Mucosa of descending colon (tissue), 3 donors: ENCODE measurements around the gene DSCAM. TPM values are rescaled to one million over a fixed set of nuclear protein-coding genes. Genes with fewer than 3 reads are reported as not detected.

Source experiments
- ATAC-seq: fragments of 200-7000 bp; cut with Tn5 transposase; one replicate; pipeline ENCODE4 v1.9.1; 2020; ENCODE audit warnings: mild to moderate bottlenecking, moderate library complexity
- DNase-seq, 3 donors: peaks; one replicate each; pipeline ENCODE4 v3.0.0-alpha.2; 2020
- H3K36me3 ChIP-seq: fragments of 200-600 bp; one replicate; pipeline ENCODE4 v1.8.0; 2021; ENCODE audit warnings: low read depth, mild to moderate bottlenecking
- H3K4me1 ChIP-seq: fragments of 200-600 bp; one replicate; pipeline ENCODE4 v1.8.0; 2021; ENCODE audit warnings: low read depth, mild to moderate bottlenecking
- H3K4me3 ChIP-seq: fragments of 200-600 bp; one replicate; pipeline ENCODE4 v1.8.0; 2021; ENCODE audit warnings: mild to moderate bottlenecking
- H3K9me3 ChIP-seq: fragments of 200-600 bp; one replicate; pipeline ENCODE4 v1.8.0; 2021; ENCODE audit warnings: mild to moderate bottlenecking
- intact Hi-C, 2 donors: fragments of 100-400 bp; cut with DNase I in 1 of 2; cut with micrococcal nuclease in 1 of 2; formaldehyde crosslinking; loops; one replicate each; pipeline versions ENCODE4 v1.11.0 to v1.11.1; 2022; cut with DNase I, micrococcal nuclease
- total RNA-seq, 3 donors: library from RNA; stranded (reverse); fragmentation: NEBNext Ultra II Directional in 2 of 3; extraction: Animal tissue kit (Norgen Biotek cat#: 25700) in 2 of 3; gene quantifications; one replicate each; pipeline versions ENCODE4 v1.2.1 to v1.2.4, GENCODE V29; 2021 to 2023
- TF ChIP-seq, protein P1 (sequence below): fragments of 200-600 bp; IDR thresholded peaks from one replicate; pipeline ENCODE4 v1.8.0; 2022; ENCODE audit warnings: antibody characterized with exemption, mild to moderate bottlenecking
- donor health status: DM: no; HTN: no; CAD: no; lungs with moderate emphysema.
- donor health status: DM: no; HTN: no; CAD: no.
- donor health status: DM: no; HTN: yes; CAD: no.

Gene DSCAM
- total RNA-seq, 3 donors from 2014 or later: 0.35 TPM; not detected in 2

DNA sequence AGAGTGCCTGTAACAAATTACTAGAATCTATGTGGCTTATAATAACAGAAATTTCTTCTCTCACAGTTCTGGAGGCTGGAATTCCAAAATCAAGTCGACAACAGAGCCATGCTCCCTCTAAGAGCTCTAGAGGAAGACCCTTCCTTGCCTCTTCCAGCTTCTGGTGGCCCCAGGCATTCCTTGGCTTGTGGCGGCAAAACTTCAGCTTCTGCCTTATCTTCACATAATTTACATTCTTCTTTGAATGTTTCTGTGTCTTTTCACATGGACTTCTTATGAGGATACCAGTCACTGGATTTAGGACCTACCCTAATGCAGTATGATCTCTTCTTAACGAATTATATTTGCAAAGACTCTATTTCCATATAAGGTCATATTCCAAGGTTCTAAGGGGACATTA is 655.3 kb downstream of the DSCAM start:
- H3K4me3 ChIP-seq: no peak overlapping the region
- intact Hi-C loops: no loop called here
- DNase-seq (no peak), ATAC-seq (no peak)
- TF ChIP-seq, protein P1, sequence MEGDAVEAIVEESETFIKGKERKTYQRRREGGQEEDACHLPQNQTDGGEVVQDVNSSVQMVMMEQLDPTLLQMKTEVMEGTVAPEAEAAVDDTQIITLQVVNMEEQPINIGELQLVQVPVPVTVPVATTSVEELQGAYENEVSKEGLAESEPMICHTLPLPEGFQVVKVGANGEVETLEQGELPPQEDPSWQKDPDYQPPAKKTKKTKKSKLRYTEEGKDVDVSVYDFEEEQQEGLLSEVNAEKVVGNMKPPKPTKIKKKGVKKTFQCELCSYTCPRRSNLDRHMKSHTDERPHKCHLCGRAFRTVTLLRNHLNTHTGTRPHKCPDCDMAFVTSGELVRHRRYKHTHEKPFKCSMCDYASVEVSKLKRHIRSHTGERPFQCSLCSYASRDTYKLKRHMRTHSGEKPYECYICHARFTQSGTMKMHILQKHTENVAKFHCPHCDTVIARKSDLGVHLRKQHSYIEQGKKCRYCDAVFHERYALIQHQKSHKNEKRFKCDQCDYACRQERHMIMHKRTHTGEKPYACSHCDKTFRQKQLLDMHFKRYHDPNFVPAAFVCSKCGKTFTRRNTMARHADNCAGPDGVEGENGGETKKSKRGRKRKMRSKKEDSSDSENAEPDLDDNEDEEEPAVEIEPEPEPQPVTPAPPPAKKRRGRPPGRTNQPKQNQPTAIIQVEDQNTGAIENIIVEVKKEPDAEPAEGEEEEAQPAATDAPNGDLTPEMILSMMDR: no peak
- no peaks in the 10 kb centered on the region for H3K36me3 ChIP-seq
- no peaks in the 10 kb centered on the region for H3K9me3 ChIP-seq
- H3K4me1 ChIP-seq: no peaks in the 10 kb centered on the region

DNA sequence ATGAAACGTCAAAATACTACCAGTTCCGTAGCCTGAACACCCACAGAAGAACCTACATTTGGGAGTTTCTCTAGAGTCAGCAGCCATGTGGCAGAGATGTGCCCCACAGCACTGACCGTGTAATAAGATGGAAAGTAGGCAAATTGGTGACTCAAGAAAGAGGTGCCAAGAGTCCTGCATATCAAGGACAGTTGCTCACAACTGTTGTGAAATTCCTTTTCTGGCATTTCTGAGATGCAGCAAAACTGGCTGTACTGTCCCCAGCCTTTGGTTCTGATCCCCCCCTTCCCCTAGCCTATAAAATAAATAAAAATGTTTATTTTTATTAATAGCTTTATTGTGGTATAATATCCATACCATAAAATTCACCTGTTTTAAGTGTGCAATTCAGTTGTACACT is 655.8 kb downstream of the DSCAM start:
- DNase-seq (no peak), ATAC-seq (no peak)
- H3K9me3 ChIP-seq: no peaks in the 10 kb centered on the region
- no peaks in the 10 kb centered on the region for H3K4me1 ChIP-seq
- intact Hi-C loops: no loop called here
- TF ChIP-seq, protein P1: no peak
- H3K4me3 ChIP-seq: no peak overlapping the region
- no peaks in the 10 kb centered on the region for H3K36me3 ChIP-seq

DNA sequence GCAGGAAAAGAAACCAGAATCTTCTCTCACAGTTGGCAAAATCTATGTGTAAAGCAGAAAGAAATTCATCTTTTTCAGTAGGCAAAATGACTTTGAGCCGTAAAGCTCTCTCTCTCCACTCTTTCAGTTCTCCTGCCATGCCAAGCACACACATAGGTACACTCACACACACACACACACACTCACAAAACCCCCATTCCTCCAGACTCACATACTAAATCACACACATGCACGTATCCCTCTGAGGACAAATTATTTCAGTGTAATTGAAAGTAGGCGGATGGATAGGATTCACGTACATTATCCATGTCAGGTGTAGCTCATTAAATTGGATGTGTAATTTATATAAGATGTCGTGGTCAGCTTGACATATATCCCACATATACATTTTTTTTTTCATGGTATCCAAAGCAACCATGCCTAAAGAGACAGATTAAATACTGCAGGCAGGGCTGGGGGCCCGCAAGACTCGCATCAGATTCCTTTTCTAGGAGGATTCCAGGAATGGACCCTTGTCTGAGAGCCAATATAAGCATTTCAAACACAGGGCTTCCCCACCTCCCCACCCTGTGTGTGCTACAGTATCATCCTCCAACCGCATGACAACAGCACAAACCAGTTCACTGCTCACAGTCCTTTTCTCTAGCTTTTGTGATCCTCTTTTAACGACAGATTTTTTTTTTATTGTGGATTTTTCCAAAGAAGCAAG is 658.9 kb downstream of the DSCAM start:
- ATAC-seq (no peak), DNase-seq (no peak)
- Histone ChIP-seq H3K36me3 (no peaks in the 10 kb centered on the region), H3K9me3 (no peaks in the 10 kb centered on the region), H3K4me3 (no peak overlapping the region), H3K4me1 (no peaks in the 10 kb centered on the region)
- TF ChIP-seq, protein P1: no peak
- intact Hi-C loops: no loop called here

DNA sequence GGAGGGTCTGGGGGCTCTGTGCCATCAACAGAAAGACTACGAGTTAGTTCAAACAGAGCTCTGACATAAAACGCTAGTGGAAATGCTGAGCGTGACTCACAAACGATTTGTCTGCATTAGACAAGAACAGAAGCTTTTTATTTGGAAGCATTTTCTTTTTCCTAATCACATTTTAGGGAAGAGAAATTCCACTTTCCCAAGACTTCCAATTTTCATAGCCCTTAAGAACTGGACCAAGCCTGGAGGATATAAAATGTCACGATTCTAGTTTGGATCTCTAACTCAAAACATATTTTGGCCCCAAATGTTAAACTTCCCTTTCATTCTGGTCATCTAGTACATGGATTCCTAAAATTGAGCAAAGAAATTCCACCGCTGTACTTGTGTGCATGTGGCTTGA is 659.7 kb downstream of the DSCAM start:
- TF ChIP-seq, protein P1: no peak
- intact Hi-C loops: no loop called here

DNA sequence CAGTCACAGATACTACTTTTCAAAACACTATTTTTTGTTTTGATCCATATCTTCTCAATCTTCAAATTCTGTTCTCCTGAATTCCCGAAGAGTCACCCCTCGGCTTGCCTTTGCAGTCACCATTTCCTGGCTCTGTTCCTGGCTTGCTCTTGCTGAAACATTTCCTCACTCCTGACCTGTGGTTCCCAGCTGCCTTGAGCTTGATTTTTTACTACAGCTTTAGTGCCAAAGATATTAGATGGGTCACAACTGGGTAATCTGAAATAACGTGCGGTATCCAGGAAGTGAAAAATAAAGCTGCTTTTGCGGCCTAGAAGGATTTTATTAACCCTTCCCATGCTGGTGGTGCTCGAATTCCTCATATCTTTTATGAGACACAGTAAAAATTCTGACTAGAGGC is 660.9 kb downstream of the DSCAM start:
- no peaks in the 10 kb centered on the region for H3K9me3 ChIP-seq
- DNase-seq (no peak), ATAC-seq (no peak)
- TF ChIP-seq, protein P1: no peak
- no peaks in the 10 kb centered on the region for H3K4me1 ChIP-seq
- intact Hi-C loops: no loop called here
- H3K4me3 ChIP-seq: no peak overlapping the region
- no peaks in the 10 kb centered on the region for H3K36me3 ChIP-seq

More for the DNA sequence above, 659.7 kb downstream of the DSCAM start:
- no peak overlapping the region for H3K4me3 ChIP-seq
- H3K36me3 ChIP-seq: no peaks in the 10 kb centered on the region
- ATAC-seq (no peak), DNase-seq (no peak)
- no peaks in the 10 kb centered on the region for H3K4me1 ChIP-seq
- no peaks in the 10 kb centered on the region for H3K9me3 ChIP-seq
